DLD1 (cell line): ENCODE measurements around the gene ATP11A.

ENCODE experiments used
- in situ Hi-C: cut with HindIII; loops from 2 replicates; pipeline ENCODE4 v1.10.0; 2017; ENCODE audit warnings: low sequenced_read_pairs

The ATP11A gene

GRCh38 chr13:112689303-112690245 is at the start of gene ATP11A:
Gene ATP11A (plus strand): TSS chr13:112690038. CDS start chr13:112690417, 379 bp downstream.
- in situ Hi-C loops, result no loop called here

GRCh38 chr13:112641456-112642089 is 48.3 kb upstream of the ATP11A start:
- in situ Hi-C loops, result no loop called here

DNA sequence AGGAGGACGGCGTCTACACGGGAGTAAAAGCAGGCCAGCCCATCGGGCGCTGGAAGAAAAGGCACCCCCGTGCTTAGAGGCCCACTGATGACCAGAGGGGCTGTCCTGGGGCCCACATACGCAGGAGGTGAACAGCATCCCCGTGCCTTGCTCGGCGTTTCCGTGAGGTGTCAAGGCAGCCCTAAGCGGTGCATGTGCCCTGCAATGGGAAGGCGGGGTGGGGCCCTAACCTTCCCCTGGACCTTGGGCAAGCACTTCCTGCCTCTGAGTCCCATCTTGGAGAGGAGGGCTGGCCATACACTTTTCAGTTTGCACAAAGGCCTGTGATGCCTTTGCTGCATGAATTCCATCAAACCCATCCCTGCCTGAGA is 47.8 kb upstream of the ATP11A start:
- in situ Hi-C loops, result no loop called here

DNA sequence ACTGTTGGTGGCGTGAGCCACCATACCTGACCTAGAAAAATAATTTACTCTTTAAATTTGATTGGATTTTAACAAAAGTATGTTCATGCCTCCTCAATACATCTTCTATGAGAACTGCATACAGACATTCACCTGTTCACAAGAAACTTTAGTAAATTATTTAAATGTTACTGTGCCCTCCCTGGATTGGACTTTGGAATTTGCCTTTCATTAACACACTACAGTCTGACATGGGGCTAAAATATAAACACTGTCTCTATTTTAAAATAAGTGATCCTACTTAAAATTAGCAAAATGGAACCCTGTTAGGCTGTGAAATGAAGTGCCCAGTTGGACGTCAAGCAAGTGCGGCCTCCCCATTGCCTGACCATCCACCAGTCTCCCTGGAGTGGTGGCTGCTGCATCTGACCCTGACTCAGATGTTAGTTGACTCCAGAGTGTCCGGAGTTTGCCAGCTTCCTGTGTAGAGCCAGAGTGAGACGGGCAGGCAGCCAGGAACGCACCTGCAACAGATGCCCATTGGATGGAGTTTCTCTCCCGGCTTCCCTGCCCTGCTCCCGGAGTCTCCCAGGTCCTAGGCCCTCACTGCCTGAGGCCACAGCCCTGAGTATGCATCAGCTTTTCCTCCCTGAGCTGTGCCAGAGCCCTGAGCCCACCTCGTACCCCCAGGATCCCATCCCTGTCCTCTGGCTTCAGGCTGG is 45.9 kb upstream of the ATP11A start:
- in situ Hi-C loops, result no loop called here

DNA sequence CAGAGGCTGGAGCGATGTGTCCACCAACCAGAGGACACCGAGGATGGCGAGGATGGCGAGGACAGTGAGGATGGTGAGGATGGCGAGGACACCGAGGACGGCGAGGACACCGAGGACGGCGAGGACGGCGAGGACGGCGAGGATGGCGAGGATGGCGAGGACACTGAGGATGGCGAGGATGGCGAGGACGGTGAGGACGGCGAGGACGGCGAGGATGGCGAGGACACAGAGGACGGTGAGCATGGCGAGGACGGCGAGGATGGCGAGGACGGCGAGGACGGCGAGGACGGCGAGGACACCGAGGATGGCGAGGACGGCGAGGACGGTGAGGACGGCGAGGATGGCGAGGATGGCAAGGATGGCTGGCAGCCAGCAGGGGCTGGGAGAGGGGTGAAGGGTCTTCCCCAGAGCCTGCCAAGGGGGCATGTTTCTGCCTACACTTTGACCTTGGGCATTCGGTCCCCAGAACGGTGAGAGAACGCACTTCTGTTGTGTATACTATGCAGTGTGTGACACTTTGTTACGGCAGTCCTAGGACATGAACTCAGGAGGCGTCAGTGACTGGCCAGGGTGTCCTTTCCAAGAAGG is 44.4 kb upstream of the ATP11A start:
- in situ Hi-C loops, result no loop called here

GRCh38 chr13:112647256-112647655 is 42.6 kb upstream of the ATP11A start:
- in situ Hi-C loops, result no loop called here

GRCh38 chr13:112648101-112648500 is 41.7 kb upstream of the ATP11A start:
- in situ Hi-C loops, result no loop called here

DNA sequence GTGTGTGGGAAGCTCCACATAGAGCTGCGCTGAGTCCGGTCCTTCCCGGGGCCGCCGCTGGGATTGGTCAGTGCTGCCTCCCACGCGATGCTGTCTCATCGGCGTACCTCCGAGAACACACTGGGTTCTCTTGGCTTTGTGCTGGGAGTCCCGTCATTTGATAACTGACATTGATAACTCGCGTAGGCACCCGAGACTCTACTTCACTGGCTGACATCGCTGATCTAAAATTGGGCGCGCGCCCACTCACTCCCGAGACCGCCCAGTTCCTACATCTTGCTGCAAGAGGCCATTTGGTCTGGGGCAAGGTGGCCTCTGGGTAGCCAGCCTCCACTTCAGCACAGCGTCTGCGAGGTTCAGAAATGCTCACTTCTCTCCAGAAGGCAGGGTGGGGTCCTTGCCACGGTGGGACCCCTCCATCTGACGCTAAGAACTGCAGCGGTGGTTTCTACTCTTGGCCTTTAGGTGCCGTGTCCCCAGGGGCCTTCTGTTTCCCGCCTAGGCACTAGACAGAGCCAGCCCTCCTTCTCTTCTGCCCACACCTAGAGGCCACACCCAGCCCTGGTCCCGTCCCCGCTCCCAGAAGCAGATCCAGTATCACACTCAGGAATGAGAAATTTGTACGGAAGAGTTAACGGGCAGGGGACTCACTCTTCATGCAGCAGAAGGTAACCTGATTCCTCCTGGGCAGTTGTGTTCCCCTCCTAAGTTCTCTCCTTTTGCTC is 40.7 kb upstream of the ATP11A start:
- in situ Hi-C loops, result no loop called here

DNA sequence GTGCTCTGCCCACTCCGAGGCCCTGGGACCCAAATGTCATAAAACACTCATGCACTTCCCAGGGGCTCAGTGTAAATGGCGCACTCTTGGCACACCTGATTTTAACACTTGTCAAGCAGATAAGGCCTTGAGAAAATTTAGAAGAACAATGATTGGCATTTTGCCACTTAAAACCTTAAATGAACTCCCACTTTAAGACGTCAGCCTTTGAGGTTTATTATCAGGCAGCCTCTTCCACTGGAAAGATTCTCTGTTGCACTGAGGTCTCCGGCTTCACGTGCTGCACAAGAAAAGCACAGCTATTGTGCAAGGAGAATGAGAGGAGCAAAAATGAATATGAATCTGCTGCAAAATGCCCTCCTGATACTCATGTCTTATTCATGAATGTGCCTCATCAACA is 38.5 kb upstream of the ATP11A start:
- in situ Hi-C loops, result no loop called here

- in situ Hi-C loops, result no loop called here
Measured at GRCh38 chr13:112651750-112652511, 37.9 kb upstream of the ATP11A start.

DNA sequence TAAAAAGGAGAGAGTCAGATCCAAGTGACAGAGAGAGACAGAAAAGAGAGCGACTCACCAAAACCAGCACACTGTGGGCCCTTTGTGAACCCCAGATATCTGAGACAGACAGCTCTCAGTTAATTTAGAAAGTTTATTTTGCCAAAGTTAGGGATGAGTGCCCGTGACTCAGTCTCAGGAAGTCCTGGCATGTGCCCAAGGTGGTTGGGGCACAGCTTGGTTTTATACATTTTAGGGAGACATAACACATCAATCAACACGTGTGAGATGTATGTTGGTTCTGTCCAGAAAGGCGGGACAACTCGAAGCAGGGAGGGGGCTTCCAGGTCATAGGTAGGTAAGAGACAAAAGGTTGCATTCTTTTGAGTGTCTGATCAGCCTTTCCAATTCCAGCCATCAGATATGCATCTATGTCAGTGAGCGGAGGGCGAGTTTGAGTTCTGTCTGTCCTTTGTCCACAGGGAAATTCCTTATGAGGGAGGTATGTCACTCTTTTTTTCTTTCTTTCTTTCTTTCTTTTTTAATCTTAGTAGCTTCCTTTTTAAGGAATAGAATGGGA is 37.2 kb upstream of the ATP11A start:
- in situ Hi-C loops, result no loop called here

- in situ Hi-C loops, result no loop called here
Measured at GRCh38 chr13:112653071-112653470, 36.8 kb upstream of the ATP11A start.

GRCh38 chr13:112655913-112656312 is 33.9 kb upstream of the ATP11A start:
- in situ Hi-C loops, result no loop called here

DNA sequence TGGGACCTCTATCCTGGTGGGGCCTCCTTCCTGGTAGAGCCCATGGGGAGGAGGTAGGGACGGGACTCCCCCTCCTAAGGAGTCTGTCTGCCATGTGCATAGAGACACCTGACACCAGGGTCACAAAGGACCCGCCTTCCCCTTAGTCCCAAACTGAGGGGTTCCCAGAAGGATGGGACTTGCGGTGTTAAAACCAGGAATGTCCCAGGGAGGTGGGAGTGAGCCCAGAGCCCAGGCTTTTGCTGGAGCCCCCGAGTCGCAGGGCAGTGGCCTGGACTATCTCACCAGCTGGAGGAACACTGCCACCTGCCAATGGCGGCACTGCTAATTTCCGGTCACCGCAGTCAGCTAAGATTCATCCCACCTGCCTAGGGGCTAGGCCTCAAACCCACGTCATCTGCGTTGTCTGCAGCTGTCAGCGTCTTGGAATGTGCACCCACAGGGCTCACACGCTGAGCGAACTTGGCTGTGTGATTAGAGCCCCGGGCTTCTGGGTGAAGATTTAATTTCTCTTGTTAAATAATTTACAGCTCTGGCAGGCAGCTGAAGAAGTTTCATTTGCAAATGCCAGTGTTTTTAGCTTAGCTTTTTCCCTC is 31.9 kb upstream of the ATP11A start:
- in situ Hi-C loops, result no loop called here

- in situ Hi-C loops, result no loop called here
Measured at GRCh38 chr13:112658808-112659207, 31.0 kb upstream of the ATP11A start.

GRCh38 chr13:112661291-112661690 is 28.5 kb upstream of the ATP11A start:
- in situ Hi-C loops, result no loop called here

DNA sequence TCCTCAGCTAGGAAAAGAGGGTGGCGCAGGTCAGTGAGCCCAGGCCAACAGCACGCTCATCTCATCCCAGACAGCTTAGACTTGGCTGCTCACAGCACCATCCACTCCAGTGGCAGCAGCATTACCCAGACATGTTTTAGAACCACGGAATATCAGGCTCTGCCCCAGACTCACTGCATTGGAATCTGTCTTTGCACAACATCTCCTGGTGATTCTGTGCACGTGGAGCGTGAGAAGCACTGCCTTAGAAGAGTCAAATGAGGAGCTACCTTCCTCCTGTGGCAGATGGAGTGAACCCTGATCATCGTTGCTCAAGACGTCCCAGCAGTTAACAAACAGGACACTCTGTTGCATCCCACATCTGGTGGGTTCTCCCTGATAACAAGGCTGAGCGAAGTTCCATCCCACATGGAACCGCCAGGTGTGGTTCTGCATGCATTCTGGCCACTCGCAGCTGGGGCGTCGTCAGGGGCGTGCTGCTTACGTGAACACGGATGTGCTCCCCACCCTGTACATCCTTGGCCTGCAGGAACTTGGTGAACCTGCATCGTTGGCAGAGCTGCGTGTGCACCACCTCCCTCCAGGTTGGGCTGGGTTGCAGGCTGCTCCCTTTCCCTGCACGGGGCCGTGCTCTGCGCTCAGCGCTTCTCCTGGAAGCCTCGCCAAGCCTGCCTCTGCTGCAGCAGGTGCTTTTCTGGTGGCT is 25.2 kb upstream of the ATP11A start:
- in situ Hi-C loops, result no loop called here

- in situ Hi-C loops, result no loop called here
Measured at GRCh38 chr13:112668924-112669323, 20.9 kb upstream of the ATP11A start.
